ENCODE measurements around the gene BTBD17. TPM values are rescaled to one million over a fixed set of nuclear protein-coding genes. Genes with fewer than 3 reads are reported as not detected.

Gene BTBD17
- total and polyA plus RNA-seq, 10 of the 15 experiments (the other 5 are each of a cell fraction or from before 2014, with no cell fraction given): not detected

DNA sequence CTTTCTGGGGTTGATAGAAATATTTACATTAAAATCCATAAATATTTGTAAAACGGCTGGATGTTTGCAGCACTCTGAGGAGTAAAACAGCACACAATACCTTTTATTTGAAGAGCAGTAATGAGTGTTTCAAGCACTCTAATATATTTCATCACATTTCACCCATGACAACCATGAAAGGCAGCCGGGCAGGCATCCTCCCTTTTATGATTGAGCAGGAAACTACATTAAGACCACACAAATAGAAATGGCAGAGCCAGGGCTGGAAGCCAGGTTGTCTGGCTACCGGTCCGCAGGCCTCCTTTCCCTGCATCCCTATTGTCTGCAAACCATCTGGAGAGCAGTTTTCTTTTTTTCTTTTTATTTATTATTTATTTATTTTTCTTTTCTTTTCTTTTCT is 47.1 kb upstream of the BTBD17 start:
- ATAC-seq: no peak
- Histone ChIP-seq H2AFZ (ENCODE audit: control insufficient read depth, low read depth, low read length) (no peak overlapping the region), H3K4me1 (ENCODE audit: control insufficient read depth, insufficient read depth, low read length) (no peaks in the 10 kb centered on the region), H3K79me2 (ENCODE audit: control insufficient read depth, insufficient read depth, low read length) (no peaks in the 10 kb centered on the region), H3K9ac (ENCODE audit: control insufficient read depth, insufficient read depth, low read length) (no peak overlapping the region), H3K27me3 (replicated peaks in 1 of 2; ENCODE audit: control insufficient read depth in 2 of 2, insufficient read depth in 2 of 2, low read length in 1 of 2) (no peaks in the 10 kb centered on the region), H3K4me2 (ENCODE audit: control insufficient read depth, insufficient read depth) (no peak overlapping the region), H3K9me3 (replicated peaks; ENCODE audit: control insufficient read depth, insufficient read depth, low read length) (no peaks in the 10 kb centered on the region), H3K36me3 (ENCODE audit: control insufficient read depth in 2 of 2, insufficient read depth in 2 of 2, low read length in 1 of 2) (no peaks in the 10 kb centered on the region), H3K27ac (ENCODE audit: control insufficient read depth, insufficient read depth) (no peak overlapping the region), H4K20me1 (ENCODE audit: control insufficient read depth, insufficient read depth) (no peaks in the 10 kb centered on the region), H3K4me3 (no peak overlapping the region)
- intact Hi-C loops (cut with micrococcal nuclease; ENCODE audit: unreplicated experiment): no loop called here
- RAD21 ChIA-PET (ENCODE audit: unreplicated experiment): interaction anchor here (1.6 kb wide), 1 partner anchor 30 kb away, joined by 3 read pairs; no protein-coding TSS in a partner anchor
- POLR2A ChIA-PET: interaction anchor here (0.9 kb wide), 1 partner anchor 25 kb away, joined by 6 read pairs; no protein-coding TSS in a partner anchor
- SMC1A ChIA-PET (ENCODE audit: uncharacterized antibody, unreplicated experiment): interaction anchor here (0.9 to 4.0 kb wide), 6 partner anchors 15 to 48 kb away, joined by 3 to 17 read pairs (median 5); no protein-coding TSS in a partner anchor
- FAIRE-seq: no peak
- WGBS (ENCODE audit: insufficient coverage, insufficient replicate concordance, low lambda C conversion rate, missing lambda C conversion rate): 59% methylated on average over 4 of the region's 4 CpGs
- DNase-seq (ENCODE audit: low read depth, low spot score): no peak
- no peak for TF ChIP-seq SRF (IDR thresholded peaks at IDR 0.05; ENCODE audit: low read depth in 2 of 2, low read length in 2 of 2)
- TF ChIP-seq RELA (IDR thresholded peaks at IDR 0.05; ENCODE audit: borderline replicate concordance, partially characterized antibody): no peak
- TF ChIP-seq, protein P1, sequence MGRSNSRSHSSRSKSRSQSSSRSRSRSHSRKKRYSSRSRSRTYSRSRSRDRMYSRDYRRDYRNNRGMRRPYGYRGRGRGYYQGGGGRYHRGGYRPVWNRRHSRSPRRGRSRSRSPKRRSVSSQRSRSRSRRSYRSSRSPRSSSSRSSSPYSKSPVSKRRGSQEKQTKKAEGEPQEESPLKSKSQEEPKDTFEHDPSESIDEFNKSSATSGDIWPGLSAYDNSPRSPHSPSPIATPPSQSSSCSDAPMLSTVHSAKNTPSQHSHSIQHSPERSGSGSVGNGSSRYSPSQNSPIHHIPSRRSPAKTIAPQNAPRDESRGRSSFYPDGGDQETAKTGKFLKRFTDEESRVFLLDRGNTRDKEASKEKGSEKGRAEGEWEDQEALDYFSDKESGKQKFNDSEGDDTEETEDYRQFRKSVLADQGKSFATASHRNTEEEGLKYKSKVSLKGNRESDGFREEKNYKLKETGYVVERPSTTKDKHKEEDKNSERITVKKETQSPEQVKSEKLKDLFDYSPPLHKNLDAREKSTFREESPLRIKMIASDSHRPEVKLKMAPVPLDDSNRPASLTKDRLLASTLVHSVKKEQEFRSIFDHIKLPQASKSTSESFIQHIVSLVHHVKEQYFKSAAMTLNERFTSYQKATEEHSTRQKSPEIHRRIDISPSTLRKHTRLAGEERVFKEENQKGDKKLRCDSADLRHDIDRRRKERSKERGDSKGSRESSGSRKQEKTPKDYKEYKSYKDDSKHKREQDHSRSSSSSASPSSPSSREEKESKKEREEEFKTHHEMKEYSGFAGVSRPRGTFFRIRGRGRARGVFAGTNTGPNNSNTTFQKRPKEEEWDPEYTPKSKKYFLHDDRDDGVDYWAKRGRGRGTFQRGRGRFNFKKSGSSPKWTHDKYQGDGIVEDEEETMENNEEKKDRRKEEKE (IDR thresholded peaks at IDR 0.05): no peak
- TF ChIP-seq, protein P2, sequence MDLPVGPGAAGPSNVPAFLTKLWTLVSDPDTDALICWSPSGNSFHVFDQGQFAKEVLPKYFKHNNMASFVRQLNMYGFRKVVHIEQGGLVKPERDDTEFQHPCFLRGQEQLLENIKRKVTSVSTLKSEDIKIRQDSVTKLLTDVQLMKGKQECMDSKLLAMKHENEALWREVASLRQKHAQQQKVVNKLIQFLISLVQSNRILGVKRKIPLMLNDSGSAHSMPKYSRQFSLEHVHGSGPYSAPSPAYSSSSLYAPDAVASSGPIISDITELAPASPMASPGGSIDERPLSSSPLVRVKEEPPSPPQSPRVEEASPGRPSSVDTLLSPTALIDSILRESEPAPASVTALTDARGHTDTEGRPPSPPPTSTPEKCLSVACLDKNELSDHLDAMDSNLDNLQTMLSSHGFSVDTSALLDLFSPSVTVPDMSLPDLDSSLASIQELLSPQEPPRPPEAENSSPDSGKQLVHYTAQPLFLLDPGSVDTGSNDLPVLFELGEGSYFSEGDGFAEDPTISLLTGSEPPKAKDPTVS (IDR thresholded peaks at IDR 0.05; ENCODE audit: low read depth, low read length): no peak
- TF ChIP-seq ZNF217 (IDR thresholded peaks at IDR 0.05): no peak
- no peak for TF ChIP-seq ZNF24 (IDR thresholded peaks at IDR 0.05)
- in situ Hi-C loops (cut with MboI): no loop called here
- CTCF ChIA-PET: interaction anchor here (0.6 to 1.8 kb wide), 5 partner anchors 10 to 124 kb away, joined by 3 to 11 read pairs (median 4); no protein-coding TSS in a partner anchor
- no TSS peak for BruUV-seq (replicated peaks)

All from GM12878 (cell line).